GM19240 (cell line): ENCODE measurements around the gene NFKBIE.

Experiments
- DNase-seq: peaks from one replicate; pipeline ENCODE4 v3.0.0; 2011; ENCODE audit warnings: low spot score; ENCODE audit not compliant: insufficient read length

Gene NFKBIE

DNA sequence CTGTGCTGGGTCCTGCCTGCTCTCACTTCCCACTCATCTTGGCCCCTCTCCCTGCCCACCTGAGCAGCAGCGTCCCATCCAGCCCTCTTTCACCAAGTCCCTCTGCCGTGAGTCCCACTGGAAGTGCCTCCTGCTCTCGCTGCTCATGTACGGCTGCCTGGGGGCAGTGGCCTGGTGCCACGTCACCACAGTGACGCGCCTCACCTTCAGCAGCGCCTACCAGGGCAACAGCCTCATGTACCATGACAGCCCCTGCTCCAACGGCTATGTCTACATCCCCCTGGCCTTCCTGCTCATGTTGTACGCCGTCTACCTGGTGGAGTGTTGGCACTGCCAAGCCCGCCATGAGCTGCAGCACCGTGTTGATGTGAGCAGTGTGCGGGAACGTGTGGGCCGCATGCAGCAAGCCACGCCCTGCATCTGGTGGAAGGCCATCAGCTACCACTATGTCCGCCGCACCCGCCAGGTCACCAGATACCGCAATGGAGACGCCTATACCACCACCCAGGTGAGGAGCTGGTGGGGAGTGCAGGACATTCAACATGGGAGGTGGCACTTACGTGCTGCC, 7.7 kb upstream of the NFKBIE start:
- no peak for DNase-seq

- DNase-seq = no peak
These were observed 7.2 kb upstream of the NFKBIE start for GRCh38 chr6:44272529-44272928.

DNA sequence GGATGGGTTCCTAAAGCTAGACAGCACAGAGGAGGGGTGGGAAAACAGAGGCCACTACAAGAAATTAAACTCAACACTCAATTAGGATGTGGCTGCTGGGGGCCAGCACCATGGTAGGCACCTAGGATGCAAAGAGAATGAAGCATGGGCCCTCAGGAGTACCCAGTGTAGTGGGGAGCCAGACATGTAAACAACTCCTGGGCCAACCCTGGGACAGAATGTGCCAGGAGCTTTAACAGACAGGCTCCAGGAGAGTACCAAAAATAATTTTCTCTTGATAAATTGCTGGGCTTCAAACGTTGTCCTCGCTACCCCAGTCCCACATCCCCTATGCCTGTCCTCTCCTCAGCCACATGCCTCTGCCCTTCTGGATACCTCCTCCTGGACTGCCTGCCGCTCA, 6.6 kb upstream of the NFKBIE start:
- no peak for DNase-seq

GRCh38 chr6:44271406-44271723, 6.0 kb upstream of the NFKBIE start:
- DNase-seq = no peak

DNA sequence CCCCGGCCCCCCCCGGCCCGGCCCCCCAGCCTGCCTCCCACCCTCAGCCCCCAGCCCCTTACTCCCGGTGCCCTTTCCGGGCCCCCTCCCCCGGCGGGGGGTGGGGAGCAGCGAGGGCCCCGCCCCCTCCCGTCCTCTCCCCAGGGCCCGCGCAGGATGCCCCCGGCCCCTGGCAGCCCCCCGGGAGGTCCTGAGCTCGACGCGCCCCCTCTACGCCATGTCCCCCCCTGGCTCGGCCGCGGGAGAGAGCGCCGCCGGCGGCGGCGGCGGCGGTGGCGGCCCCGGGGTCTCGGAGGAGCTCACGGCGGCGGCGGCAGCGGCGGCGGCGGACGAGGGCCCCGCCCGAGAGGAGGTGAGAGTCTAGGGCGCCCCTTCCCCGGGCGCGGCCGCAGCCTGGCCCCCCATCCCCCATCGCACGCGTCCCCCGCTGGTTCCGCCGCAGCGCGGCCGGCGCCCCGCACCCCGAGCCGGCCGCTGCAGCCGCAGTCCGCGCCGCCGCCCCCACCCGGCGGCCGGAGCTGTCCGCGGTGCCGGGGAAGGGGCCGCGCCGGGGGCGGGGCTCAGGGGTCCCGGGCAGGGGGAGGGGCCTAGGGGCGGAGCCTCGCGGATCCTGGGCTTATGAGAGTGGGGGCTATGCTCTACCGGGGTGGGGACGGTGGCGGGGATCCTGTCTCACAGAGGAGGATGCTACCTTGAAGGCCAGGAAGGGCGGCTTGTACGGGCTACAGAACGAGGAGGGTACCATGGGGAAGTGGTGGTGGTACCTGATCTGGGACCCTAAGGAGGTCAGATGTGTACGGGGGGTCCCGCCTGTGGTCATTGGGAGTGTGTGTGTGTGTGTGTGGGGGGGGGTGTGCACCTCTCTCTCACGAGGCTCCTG, 5.4 kb upstream of the NFKBIE start:
- no peak for DNase-seq

GRCh38 chr6:44269921-44270525, 4.7 kb upstream of the NFKBIE start, which contains the start of gene TMEM151B:
Gene TMEM151B (plus strand): TSS chr6:44270450. CDS start chr6:44270743, 293 bp downstream.
- no peak for DNase-seq

GRCh38 chr6:44269178-44269920, 4.0 kb upstream of the NFKBIE start:
- no peak for DNase-seq

DNA sequence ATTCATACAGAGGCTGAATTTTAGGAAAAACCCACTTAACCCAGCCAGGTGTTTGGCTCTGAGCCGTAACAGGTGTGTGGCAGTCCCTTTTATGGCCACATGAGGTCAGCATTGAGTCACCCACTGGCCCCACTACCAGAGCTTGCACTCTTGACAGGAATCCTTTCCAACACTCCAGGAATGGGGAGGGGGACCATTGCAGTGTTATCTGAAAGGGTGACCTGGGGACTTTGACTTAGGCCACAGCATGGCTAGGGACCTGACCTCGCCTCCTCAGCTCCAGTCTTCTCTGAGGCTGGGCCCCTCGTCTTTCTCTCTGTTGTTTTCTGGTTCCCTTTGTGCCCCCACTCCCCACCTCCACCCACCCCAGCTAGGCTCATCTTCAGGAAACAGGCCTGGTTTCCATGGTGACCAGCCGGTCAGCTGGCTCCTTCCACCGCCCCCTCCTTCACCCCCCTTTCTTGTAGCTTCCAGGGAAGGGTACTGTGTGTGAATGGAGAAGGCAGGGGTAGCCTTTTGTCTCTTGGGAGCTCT, 2.8 kb upstream of the NFKBIE start:
- peak; percentile 77 for DNase-seq

DNA sequence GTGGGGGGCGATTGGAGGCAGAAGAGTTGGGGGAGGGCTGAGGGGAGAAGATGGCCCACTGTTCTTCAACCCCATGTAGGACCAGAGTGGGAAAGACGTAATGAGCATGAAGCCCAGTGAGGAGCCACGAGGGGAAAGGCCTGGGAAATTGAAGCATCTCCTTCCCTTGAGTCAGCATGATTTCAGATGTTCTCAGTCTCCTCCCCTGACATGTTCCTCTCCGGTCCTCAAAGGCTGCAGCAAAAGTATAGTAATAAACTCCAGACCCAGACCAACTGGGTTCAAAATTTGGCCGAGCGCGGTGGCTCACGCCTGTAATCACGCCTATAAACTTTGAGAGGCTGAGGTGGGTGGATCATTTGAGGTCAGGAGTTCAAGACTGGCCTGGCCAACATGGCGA, 1.9 kb upstream of the NFKBIE start:
- no peak for DNase-seq

DNA sequence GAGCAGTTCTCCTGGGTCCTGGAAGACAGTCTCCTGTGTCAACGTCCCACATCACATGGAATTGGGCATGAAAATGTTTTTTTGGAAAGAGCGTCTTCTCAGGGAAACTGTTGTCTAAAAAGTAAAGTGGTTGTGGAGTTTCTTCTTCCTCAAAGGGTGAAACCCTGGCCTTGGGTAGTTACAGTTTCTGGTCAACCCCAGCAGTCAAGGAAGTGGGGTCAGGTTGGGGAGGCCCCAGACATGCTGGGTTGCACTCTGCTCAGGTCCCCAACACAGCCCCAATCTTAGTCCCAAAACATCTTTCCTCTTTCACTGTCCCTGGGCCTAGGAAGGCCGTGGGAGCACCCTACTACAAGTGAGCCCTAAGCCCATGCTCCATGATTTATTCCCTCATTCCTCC, 996 bp upstream of the NFKBIE start:
- peak; percentile 79 for DNase-seq

DNA sequence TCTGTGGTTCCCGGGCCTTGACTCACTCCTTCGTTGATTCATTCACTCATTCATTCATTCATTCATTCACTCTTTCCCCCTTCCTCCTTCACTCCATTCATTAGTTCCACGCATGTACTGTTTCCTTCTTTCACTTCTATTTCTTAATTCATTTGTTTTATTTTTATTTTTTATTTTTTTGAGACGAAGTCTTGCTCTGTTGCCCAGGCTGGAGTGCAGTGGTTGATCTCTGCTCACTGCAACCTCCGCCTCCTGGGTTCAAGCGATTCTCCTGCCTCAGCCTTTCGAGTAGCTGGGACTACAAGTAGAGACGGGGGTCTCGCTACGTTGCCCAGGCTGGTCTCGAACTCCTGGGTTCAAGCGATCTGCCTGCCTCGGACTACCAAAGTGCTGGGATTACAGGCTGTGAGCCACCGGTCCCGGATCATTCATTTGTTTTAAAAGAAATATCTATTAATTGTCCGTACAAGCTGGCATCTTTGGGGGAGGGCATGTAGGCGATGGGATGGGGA, 427 bp upstream of the NFKBIE start:
- no peak for DNase-seq

GRCh38 chr6:44264154-44265006, 971 bp downstream of the NFKBIE start:
- peak; percentile 75 for DNase-seq

GRCh38 chr6:44263354-44264100, 1.8 kb downstream of the NFKBIE start:
- DNase-seq = no peak

- DNase-seq = no peak
These were observed 2.6 kb downstream of the NFKBIE start for GRCh38 chr6:44262467-44263353.

- no peak for DNase-seq
These were observed 3.8 kb downstream of the NFKBIE start for GRCh38 chr6:44261581-44261980.

- no peak for DNase-seq
These were observed 4.7 kb downstream of the NFKBIE start for GRCh38 chr6:44260451-44261297.

DNA sequence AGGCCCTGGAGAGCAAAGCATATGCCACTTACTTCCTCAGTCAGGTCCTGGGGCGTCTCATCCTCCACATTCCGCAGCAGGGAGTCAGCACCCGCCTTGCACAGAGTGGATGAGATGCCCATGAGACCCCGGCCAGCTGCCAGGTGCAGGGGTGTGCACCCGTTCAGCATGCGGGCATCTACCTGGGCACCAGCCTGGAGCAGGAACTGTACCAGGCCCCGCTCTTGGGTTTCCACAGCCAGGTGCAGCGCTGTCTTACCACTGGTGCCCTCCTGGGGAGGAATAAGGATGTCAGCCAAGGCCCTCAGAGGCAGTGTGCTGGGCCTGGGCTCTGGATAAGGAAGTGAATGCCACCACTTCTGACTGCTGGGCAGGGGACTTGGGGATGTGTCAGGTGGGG, 5.3 kb downstream of the NFKBIE start:
- DNase-seq = no peak

DNA sequence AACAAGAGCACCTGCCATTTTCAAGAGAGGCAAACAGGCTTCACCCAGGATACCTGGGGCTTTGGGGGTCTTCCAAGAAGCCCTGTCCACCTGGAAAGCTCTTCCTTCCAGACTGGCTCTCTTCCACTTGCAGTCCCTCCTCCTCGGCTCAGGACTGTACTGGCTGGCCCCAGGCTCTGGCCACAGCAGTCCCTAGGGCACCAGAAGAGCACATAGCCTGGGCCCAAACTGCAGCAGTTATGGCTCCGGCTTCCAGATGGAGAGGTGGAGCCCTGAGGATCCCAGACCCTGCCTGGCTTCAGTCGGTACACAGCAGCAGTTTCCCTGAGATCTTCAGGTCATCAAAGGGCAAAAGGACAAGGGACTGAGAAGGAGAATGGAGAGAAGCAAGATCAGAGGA, 6.4 kb downstream of the NFKBIE start:
- DNase-seq = no peak
